Activated T-helper 9 cell treated with anti-CD3 and anti-CD28 coated beads, Interleukin-2, amount 50 U/mL, for 16 hours (primary cell): ENCODE measurements around the gene EXD3.
"Not testable (repeated sequence)": the region's sequence is repeated elsewhere in the genome, so short reads cannot be mapped to it uniquely, and the experiment has no call there.

Experiments used
- DNase-seq: peaks from one replicate; pipeline ENCODE4 v3.0.0-alpha.2; 2020; ENCODE audit warnings: low read depth

The EXD3 gene

GRCh38 chr9:137458194-137459151 lies 35.5 kb upstream of the EXD3 start:
- DNase-seq: no peak

GRCh38 chr9:137457406-137458193 lies 34.6 kb upstream of the EXD3 start:
- DNase-seq: no peak

GRCh38 chr9:137456864-137457405 lies 34.0 kb upstream of the EXD3 start:
- no peak for DNase-seq

- no peak for DNase-seq
Observed at GRCh38 chr9:137456061-137456863, 33.3 kb upstream of the EXD3 start.

GRCh38 chr9:137455359-137455991 lies 32.5 kb upstream of the EXD3 start:
- no peak for DNase-seq

GRCh38 chr9:137454597-137455358 lies 31.8 kb upstream of the EXD3 start:
- no peak for DNase-seq

GRCh38 chr9:137454145-137454596 lies 31.2 kb upstream of the EXD3 start:
- peak; percentile 41 for DNase-seq

GRCh38 chr9:137453643-137454081 lies 30.7 kb upstream of the EXD3 start:
- DNase-seq: peak; percentile 44

GRCh38 chr9:137452761-137453642 lies 30.0 kb upstream of the EXD3 start:
- no peak for DNase-seq

- DNase-seq: no peak
Observed at GRCh38 chr9:137452006-137452760, 29.2 kb upstream of the EXD3 start.

- DNase-seq: not testable (repeated sequence)
Observed at GRCh38 chr9:137451264-137452005, 28.5 kb upstream of the EXD3 start.

GRCh38 chr9:137450539-137451222 lies 27.7 kb upstream of the EXD3 start:
- DNase-seq: not testable (repeated sequence)

- no peak for DNase-seq
Observed at GRCh38 chr9:137449931-137450538, 27.1 kb upstream of the EXD3 start.

- DNase-seq: no peak
Observed at GRCh38 chr9:137449081-137449844, 26.3 kb upstream of the EXD3 start.

- no peak for DNase-seq
Observed at GRCh38 chr9:137448602-137448962, 25.6 kb upstream of the EXD3 start.
